Testis (tissue), 2 donors: ENCODE measurements around the gene DNA2.
"Not testable (repeated sequence)": the region's sequence is repeated elsewhere in the genome, so short reads cannot be mapped to it uniquely, and the experiment has no call there.

Source experiments
- CTCF ChIP-seq, 3 experiments: fragments of 450-650 bp in 2 of 3; fragments of 200-600 bp in 1 of 3; sonication (generic) in 1 of 3; IDR thresholded peaks; one replicate each; pipeline ENCODE4 v1.5.1; 2016 to 2019; ENCODE audit warnings: antibody characterized with exemption in 3 of 3, mild to moderate bottlenecking in 2 of 3, moderate library complexity in 1 of 3
- POLR2A ChIP-seq: fragments of 450-650 bp; IDR thresholded peaks from one replicate; pipeline ENCODE4 v1.6.1; 2017; ENCODE audit warnings: antibody characterized with exemption, mild to moderate bottlenecking, moderate library complexity

- not testable (repeated sequence) for TF ChIP-seq CTCF (IDR thresholded peaks at IDR 0.05); POLR2A
These were observed 46.8 kb upstream of the DNA2 start for GRCh38 chr10:68518609-68519008.
